Cardiac septum (tissue), 1 donor: ENCODE measurements around the gene TM2D1. TPM values are rescaled to one million over a fixed set of nuclear protein-coding genes. Genes with fewer than 3 reads are reported as not detected.

Source experiments
- total RNA-seq: library from RNA; stranded (reverse); fragmentation: NEBNext Ultra II Directional; extraction: Animal tissue kit (Norgen Biotek cat#: 25700); gene quantifications from one replicate; pipeline ENCODE4 v1.2.1, GENCODE V29; 2021
- donor health status: DM: no; HTN: no; CAD: no.

Gene TM2D1
- total RNA-seq, 1 donor from 2014 or later, result 34.2 TPM

Other genes with a start within 250 kb of the TM2D1 start
- gene PATJ, start 17.3 kb upstream of the TM2D1 start, total RNA-seq, result 71.2 TPM